ENCODE results near the gene FADS6. TPM values are rescaled to one million over a fixed set of nuclear protein-coding genes. Genes with fewer than 3 reads are reported as not detected.

The FADS6 gene
- total and polyA plus RNA-seq, 10 of the 15 experiments (the other 5 are each of a cell fraction or from before 2014, with no cell fraction given) = not detected

- peak in 1 of 2 experiments; percentile 70; a peak in 1 of 4 replicates for TF ChIP-seq BHLHE40 (IDR thresholded peaks at IDR 0.05; ENCODE audit: borderline replicate concordance in 1 of 2, low read depth in 2 of 2, low read length in 1 of 2)
- TF ChIP-seq POLR2AphosphoS5 (IDR thresholded peaks at IDR 0.05; ENCODE audit: low read length) = peak; percentile 96
- peak; percentile 84; the same call in 1 of the 2 replicates for TF ChIP-seq SIN3A (IDR thresholded peaks at IDR 0.05; ENCODE audit: low read depth, low read length)
- peak; percentile 96 for TF ChIP-seq USF2 (IDR thresholded peaks at IDR 0.05; ENCODE audit: borderline replicate concordance, low read depth, low read length)
Observed at GRCh38 chr17:74873037-74873873, 20.2 kb downstream of the FADS6 start (continued).

GRCh38 chr17:74872313-74873036 is 21.0 kb downstream of the FADS6 start, which contains the start of gene FDXR:
Gene FDXR (minus strand): TSS chr17:74872994. CDS start chr17:74872944, 50 bp downstream.
- Histone ChIP-seq H3K27me3 (replicated peaks in 1 of 2; ENCODE audit: control insufficient read depth in 2 of 2, insufficient read depth in 2 of 2, low read length in 1 of 2) (no peaks in the 10 kb centered on the region), H3K4me3 (peak within 1 kb of the TSS; percentile 82), H3K79me2 (ENCODE audit: control insufficient read depth, insufficient read depth, low read length) (peaks cover 16% of the 10 kb centered on the region), H3K9ac (ENCODE audit: control insufficient read depth, insufficient read depth, low read length) (peak within 1 kb of the TSS; percentile 94), H3K27ac (ENCODE audit: control insufficient read depth, insufficient read depth) (peak within 1 kb of the TSS; percentile 96), H3K9me3 (replicated peaks; ENCODE audit: control insufficient read depth, insufficient read depth, low read length) (no peaks in the 10 kb centered on the region), H3K4me2 (ENCODE audit: control insufficient read depth, insufficient read depth) (peak within 1 kb of the TSS; percentile 98), H3K4me1 (ENCODE audit: control insufficient read depth, insufficient read depth, low read length) (peaks cover 14% of the 10 kb centered on the region), H2AFZ (ENCODE audit: control insufficient read depth, low read depth, low read length) (peak within 1 kb of the TSS; percentile 90), H4K20me1 (ENCODE audit: control insufficient read depth, insufficient read depth) (no peaks in the 10 kb centered on the region), H3K36me3 (ENCODE audit: control insufficient read depth in 2 of 2, insufficient read depth in 2 of 2, low read length in 1 of 2) (no peaks in the 10 kb centered on the region; a peak in 2 of 4 replicates)
- intact Hi-C loops (cut with micrococcal nuclease; ENCODE audit: unreplicated experiment) = no loop called here
- ChIA-PET SMC1A (ENCODE audit: uncharacterized antibody, unreplicated experiment) (interaction anchor here (0.6 to 2.5 kb wide), 6 partner anchors 7 to 126 kb away, joined by 3 to 10 read pairs (median 3); no protein-coding TSS in a partner anchor), RAD21 (ENCODE audit: unreplicated experiment) (interaction anchor here (0.8 to 3.2 kb wide), 10 partner anchors 10 to 337 kb away, joined by 3 to 24 read pairs (median 5); partner anchors contain the start of gene RAB37), CTCF (interaction anchor here (0.7 to 4.5 kb wide), 15 partner anchors 9 to 1034 kb away, joined by 3 to 40 read pairs (median 4); partner anchors contain the start of gene RAB37), POLR2A (interaction anchor here (0.6 to 1.9 kb wide), 15 partner anchors 15 to 505 kb away, joined by 3 to 15 read pairs (median 4); partner anchors contain the start of genes KCTD2, MRPL58 and NAT9)
- ATAC-seq (peak; percentile 42), FAIRE-seq (no peak), DNase-seq (ENCODE audit: low read depth, low spot score) (no peak)
- BruUV-seq (replicated peaks) = TSS peak; percentile 90
- in situ Hi-C loops (cut with MboI) = no loop called here
- under 1% methylated on average over 38 of the region's 38 CpGs for WGBS (ENCODE audit: insufficient coverage, insufficient replicate concordance, low lambda C conversion rate, missing lambda C conversion rate)
- TF ChIP-seq SMAD5 (IDR thresholded peaks at IDR 0.05; ENCODE audit: low read depth) (no peak), SREBF2 (IDR thresholded peaks at IDR 0.05; ENCODE audit: low read length) (no peak), MYB (IDR thresholded peaks at IDR 0.05; ENCODE audit: borderline replicate concordance, low read depth, low read length) (no peak), MLLT1 (IDR thresholded peaks at IDR 0.05) (peak; percentile 60), POLR2A (IDR thresholded peaks at IDR 0.05; ENCODE audit: low read depth, low read length) (peak; percentile 84), EGR1 (IDR thresholded peaks at IDR 0.05; ENCODE audit: borderline replicate concordance in 1 of 2, low read depth in 2 of 2, low read length in 2 of 2) (peak in 1 of 2 experiments; percentile 34; a peak in 1 of 3 replicates), ZNF592 (IDR thresholded peaks at IDR 0.05) (no peak)

Measured in GM12878 (cell line).